ENCODE measurements around the gene ZBTB4. TPM values are rescaled to one million over a fixed set of nuclear protein-coding genes. Genes with fewer than 3 reads are reported as not detected.
A peak's percentile ranks its signal among the peaks of the same experiment; 100 is the strongest.

Gene ZBTB4
- total RNA-seq, 1 donor, result 36.2 TPM

GRCh38 chr17:7428557-7428956 is 50.9 kb downstream of the ZBTB4 start, which contains the start of gene SPEM3:
Gene SPEM3 (plus strand): TSS chr17:7428857. CDS start chr17:7428903, 46 bp downstream.
- no peaks in the 10 kb centered on the region for H3K36me3 ChIP-seq (ENCODE audit: insufficient read depth, low read length)
- H3K4me3 ChIP-seq (ENCODE audit: insufficient read depth, low read length), result no peak within 1 kb of the TSS
- H3K4me2 ChIP-seq (ENCODE audit: insufficient read depth, low read length), result no peak within 1 kb of the TSS
- H3K4me1 ChIP-seq (ENCODE audit: insufficient read depth, low read length), result no peaks in the 10 kb centered on the region
- no peak within 1 kb of the TSS for H3K27ac ChIP-seq (ENCODE audit: low read depth, low read length)
- H4K20me1 ChIP-seq (ENCODE audit: insufficient read depth, low read length), result no peaks in the 10 kb centered on the region
- no peaks in the 10 kb centered on the region for H3K79me2 ChIP-seq (ENCODE audit: insufficient read depth, low read length)
- no peaks in the 10 kb centered on the region for H3K27me3 ChIP-seq (ENCODE audit: insufficient read depth, low read length)
- TF ChIP-seq CTCF (IDR thresholded peaks at IDR 0.05; ENCODE audit: extremely low read depth, low read depth, low read length), result no peak
- H3K9me3 ChIP-seq (ENCODE audit: low read depth, low read length), result no peaks in the 10 kb centered on the region
- no peak within 1 kb of the TSS for H2AFZ ChIP-seq (ENCODE audit: low read length)
- peak; percentile 85 for DNase-seq (ENCODE audit: insufficient read length, low spot score, missing footprints)

GRCh38 chr17:7427549-7427948 is 51.9 kb downstream of the ZBTB4 start:
- no peak overlapping the region for H3K27ac ChIP-seq (ENCODE audit: low read depth, low read length)
- DNase-seq (ENCODE audit: insufficient read length, low spot score, missing footprints), result peak; percentile 83
- no peaks in the 10 kb centered on the region for H3K36me3 ChIP-seq (ENCODE audit: insufficient read depth, low read length)
- H3K9me3 ChIP-seq (ENCODE audit: low read depth, low read length), result no peaks in the 10 kb centered on the region
- H3K4me1 ChIP-seq (ENCODE audit: insufficient read depth, low read length), result no peaks in the 10 kb centered on the region
- H3K27me3 ChIP-seq (ENCODE audit: insufficient read depth, low read length), result no peaks in the 10 kb centered on the region
- H3K4me3 ChIP-seq (ENCODE audit: insufficient read depth, low read length), result no peak overlapping the region
- no peak for TF ChIP-seq CTCF (IDR thresholded peaks at IDR 0.05; ENCODE audit: extremely low read depth, low read depth, low read length)
- H3K79me2 ChIP-seq (ENCODE audit: insufficient read depth, low read length), result no peaks in the 10 kb centered on the region
- no peak overlapping the region for H2AFZ ChIP-seq (ENCODE audit: low read length)
- no peaks in the 10 kb centered on the region for H4K20me1 ChIP-seq (ENCODE audit: insufficient read depth, low read length)
- H3K4me2 ChIP-seq (ENCODE audit: insufficient read depth, low read length), result no peak overlapping the region

GRCh38 chr17:7426896-7427489 is 52.4 kb downstream of the ZBTB4 start:
- no peak overlapping the region for H3K27ac ChIP-seq (ENCODE audit: low read depth, low read length)
- TF ChIP-seq CTCF (IDR thresholded peaks at IDR 0.05; ENCODE audit: extremely low read depth, low read depth, low read length), result no peak
- no peak for DNase-seq (ENCODE audit: insufficient read length, low spot score, missing footprints)
- no peaks in the 10 kb centered on the region for H3K9me3 ChIP-seq (ENCODE audit: low read depth, low read length)
- no peak overlapping the region for H3K4me3 ChIP-seq (ENCODE audit: insufficient read depth, low read length)
- no peak overlapping the region for H2AFZ ChIP-seq (ENCODE audit: low read length)
- H3K79me2 ChIP-seq (ENCODE audit: insufficient read depth, low read length), result no peaks in the 10 kb centered on the region
- no peaks in the 10 kb centered on the region for H4K20me1 ChIP-seq (ENCODE audit: insufficient read depth, low read length)
- H3K4me2 ChIP-seq (ENCODE audit: insufficient read depth, low read length), result no peak overlapping the region
- H3K36me3 ChIP-seq (ENCODE audit: insufficient read depth, low read length), result no peaks in the 10 kb centered on the region
- H3K4me1 ChIP-seq (ENCODE audit: insufficient read depth, low read length), result no peaks in the 10 kb centered on the region
- no peaks in the 10 kb centered on the region for H3K27me3 ChIP-seq (ENCODE audit: insufficient read depth, low read length)

GRCh38 chr17:7426203-7426863 is 53.1 kb downstream of the ZBTB4 start:
- DNase-seq (ENCODE audit: insufficient read length, low spot score, missing footprints), result no peak
- Histone ChIP-seq H4K20me1 (ENCODE audit: insufficient read depth, low read length) (no peaks in the 10 kb centered on the region), H3K4me3 (ENCODE audit: insufficient read depth, low read length) (no peak overlapping the region)

More at GRCh38 chr17:7426203-7426863, 53.1 kb downstream of the ZBTB4 start:
- no peaks in the 10 kb centered on the region for H3K4me1 ChIP-seq (ENCODE audit: insufficient read depth, low read length)
- H2AFZ ChIP-seq (ENCODE audit: low read length), result no peak overlapping the region
- no peak overlapping the region for H3K27ac ChIP-seq (ENCODE audit: low read depth, low read length)
- no peak for TF ChIP-seq CTCF (IDR thresholded peaks at IDR 0.05; ENCODE audit: extremely low read depth, low read depth, low read length)
- no peaks in the 10 kb centered on the region for H3K36me3 ChIP-seq (ENCODE audit: insufficient read depth, low read length)
- H3K79me2 ChIP-seq (ENCODE audit: insufficient read depth, low read length), result no peaks in the 10 kb centered on the region
- no peaks in the 10 kb centered on the region for H3K9me3 ChIP-seq (ENCODE audit: low read depth, low read length)
- H3K27me3 ChIP-seq (ENCODE audit: insufficient read depth, low read length), result no peaks in the 10 kb centered on the region
- no peak overlapping the region for H3K4me2 ChIP-seq (ENCODE audit: insufficient read depth, low read length)
